A549 (cell line): Measurements from ENCODE around the gene CYLD. TPM values are rescaled to one million over a fixed set of nuclear protein-coding genes. Genes with fewer than 3 reads are reported as not detected.
A peak's percentile ranks its signal among the peaks of the same experiment; 100 is the strongest.

Experiments
- ATAC-seq, 2 experiments: fragments of 200-7000 bp in 1 of 2; fragments of >200 bp in 1 of 2; cut with Nextera tagmentation in 1 of 2; cut with Tn5 transposase in 1 of 2; 3 replicates each; pipeline versions ENCODE4 v1.8.0 to v1.9.1; 2018 to 2020; ENCODE audit warnings: mild to moderate bottlenecking in 1 of 2, moderate library complexity in 1 of 2
- CTCF ChIA-PET: fragments of 300-600 bp; sonication (Branson Sonifier 250); formaldehyde crosslinking; extraction: SDS; loops from one replicate; lab custom pipeline; 2021; ENCODE audit warnings: antibody characterized with exemption, inconsistent platforms; lab: Yijun Ruan, JAX
- POLR2A ChIA-PET: fragments of 350-600 bp; formaldehyde crosslinking; extraction: SDS; loops from one replicate; lab custom pipeline; 2021; ENCODE audit warnings: antibody characterized with exemption, inconsistent platforms; lab: Yijun Ruan, JAX
- DNase-seq, 2 experiments: peaks; one replicate each; pipeline versions ENCODE4 v3.0.0 to v3.0.0-alpha.2; 2011 to 2016; ENCODE audit warnings: low read depth in 1 of 2, low spot score in 1 of 2
- FAIRE-seq: peaks from 2 replicates; lab custom pipeline; 2011; peaks lifted over from hg19 to GRCh38; lab: Jason Lieb, UNC
- H3K27ac ChIP-seq, 2 experiments: fragments of >200 bp; sonication (Bioruptor Twin); formaldehyde crosslinking; 3 replicates each; pipeline ENCODE4 v1.5.1; 2016 to 2017
- H3K4me1 ChIP-seq: fragments of >200 bp; sonication (Bioruptor Twin); formaldehyde crosslinking; 3 replicates; pipeline ENCODE4 v1.6.1; 2016
- H3K4me2 ChIP-seq: fragments of >200 bp; sonication (Bioruptor Twin); formaldehyde crosslinking; 3 replicates; pipeline ENCODE4 v1.6.1; 2016
- H3K4me3 ChIP-seq: fragments of >200 bp; sonication (Bioruptor Twin); formaldehyde crosslinking; 3 replicates; pipeline ENCODE4 v1.5.1; 2016
- H3K9me3 ChIP-seq: fragments of >200 bp; sonication (Bioruptor Twin); formaldehyde crosslinking; 3 replicates; pipeline ENCODE4 v1.6.1; 2016
- CBX2 ChIP-seq: fragments of 200-600 bp; sonication (generic); IDR thresholded peaks from 2 replicates; pipeline ENCODE4 v1.6.1; 2016; ENCODE audit warnings: low read depth, mild to moderate bottlenecking, borderline replicate concordance
- CEBPB ChIP-seq, 2 experiments: fragments of >200 bp in 1 of 2; sonication (Bioruptor Twin) in 1 of 2; formaldehyde crosslinking in 1 of 2; IDR thresholded peaks; 2 replicates each; pipeline ENCODE4 v1.6.1; 2012 to 2016
- CHD2 ChIP-seq: fragments of 150-350 bp; IDR thresholded peaks from 2 replicates; pipeline ENCODE4 v1.6.1; 2014; ENCODE audit warnings: low read length; ENCODE audit not compliant: partially characterized antibody
- HDAC2 ChIP-seq: fragments of 200-600 bp; sonication (generic); IDR thresholded peaks from 2 replicates; pipeline ENCODE4 v1.6.1; 2016
- JUNB ChIP-seq: fragments of >200 bp; sonication (Bioruptor Twin); formaldehyde crosslinking; IDR thresholded peaks from 2 replicates; pipeline ENCODE4 v1.6.1; 2016
- MAFK ChIP-seq: fragments of 450-650 bp; IDR thresholded peaks from 2 replicates; pipeline ENCODE4 v1.6.1; 2014; ENCODE audit not compliant: partially characterized antibody
- MAZ ChIP-seq: fragments of 150-350 bp; IDR thresholded peaks from 2 replicates; pipeline ENCODE4 v1.6.1; 2014; ENCODE audit warnings: antibody characterized with exemption, low read depth, low read length, borderline replicate concordance
- POLR2AphosphoS2 ChIP-seq: conservative IDR thresholded peaks from 2 replicates; pipeline ENCODE4 v1.6.1; 2012; ENCODE audit warnings: low read length, improper control_type of control experiment, inconsistent platforms
- RAD21 ChIP-seq, 2 experiments: fragments of >200 bp in 1 of 2; sonication (Bioruptor Twin) in 1 of 2; formaldehyde crosslinking in 1 of 2; IDR thresholded peaks in 1 of 2; conservative IDR thresholded peaks in 1 of 2; 2 replicates in 1 of 2; 3 replicates in 1 of 2; pipeline ENCODE4 v1.6.1; 2012 to 2018; ENCODE audit warnings: inconsistent platforms in 1 of 2
- RCOR1 ChIP-seq: fragments of 150-350 bp; IDR thresholded peaks from 2 replicates; pipeline ENCODE4 v1.6.1; 2014; ENCODE audit warnings: antibody characterized with exemption, low read length, low read depth
- TFCP2L1 ChIP-seq: fragments of 250-450 bp; sonication (Bioruptor Pico); IDR thresholded peaks from 2 replicates; pipeline ENCODE4 v1.5.0; 2021; ENCODE audit warnings: mild to moderate bottlenecking
- ZSCAN20 ChIP-seq: fragments of 250-450 bp; sonication (Bioruptor Pico); IDR thresholded peaks from 2 replicates; pipeline ENCODE4 v1.8.0; 2022; ENCODE audit warnings: mild to moderate bottlenecking, moderate library complexity
- WGBS: methylation state at CpG from one replicate; pipeline ENCODE4 v1.1.6; 2017; ENCODE audit errors: missing lambda C conversion rate; 5-methylcytosine and 5-hydroxymethylcytosine counted together
- polyA plus RNA-seq, 4 experiments: library from polyadenylated mRNA; depleted of rRNA in 3 of 4; stranded (reverse); fragments of >200 nt; fragmentation: RNase III in 1 of 4; extraction: RNeasy Plus Mini Kit Qiagen cat#74134 plus additional on column Dnase treatment in 1 of 4; gene quantifications; 2 replicates in 3 of 4; 3 replicates in 1 of 4; pipeline ENCODE4 v1.2.3, GENCODE V29; 2011 to 2017
- TF ChIP-seq, protein P1 (sequence below): IDR thresholded peaks from 2 replicates; pipeline ENCODE4 v1.6.1; 2012
- TF ChIP-seq, protein P2 (sequence below): fragments of 200-600 bp; sonication (generic); IDR thresholded peaks from 2 replicates; pipeline ENCODE4 v1.6.1; 2016; ENCODE audit warnings: antibody characterized with exemption, mild to moderate bottlenecking, moderate library complexity
- TF ChIP-seq, protein P3 (sequence below): fragments of 450-650 bp; IDR thresholded peaks from 2 replicates; pipeline ENCODE4 v1.6.1; 2014; ENCODE audit warnings: antibody characterized with exemption

The CYLD gene
- polyA plus RNA-seq, 2 of the 4 experiments (the other 2 are of a cell fraction) = 6.5 to 12.7 TPM

GRCh38 chr16:50744881-50745280, 3.0 kb downstream of the CYLD start:
- Histone ChIP-seq H3K27ac (no peak overlapping the region), H3K9me3 (no peaks in the 10 kb centered on the region), H3K4me1 (peaks cover 3% of the 10 kb centered on the region; the same call in 1 of the 3 replicates), H3K4me3 (no peak overlapping the region), H3K4me2 (no peak overlapping the region)
- 64% methylated on average over 3 of the region's 3 CpGs for WGBS
- ATAC-seq = no peak
- no peak for TF ChIP-seq MAZ
- no peak for TF ChIP-seq RCOR1
- TF ChIP-seq CEBPB (IDR thresholded peaks at IDR 0.05) = no peak
- no peak for TF ChIP-seq CBX2
- no peak for TF ChIP-seq POLR2AphosphoS2
- TF ChIP-seq HDAC2 = no peak
- TF ChIP-seq, protein P1, sequence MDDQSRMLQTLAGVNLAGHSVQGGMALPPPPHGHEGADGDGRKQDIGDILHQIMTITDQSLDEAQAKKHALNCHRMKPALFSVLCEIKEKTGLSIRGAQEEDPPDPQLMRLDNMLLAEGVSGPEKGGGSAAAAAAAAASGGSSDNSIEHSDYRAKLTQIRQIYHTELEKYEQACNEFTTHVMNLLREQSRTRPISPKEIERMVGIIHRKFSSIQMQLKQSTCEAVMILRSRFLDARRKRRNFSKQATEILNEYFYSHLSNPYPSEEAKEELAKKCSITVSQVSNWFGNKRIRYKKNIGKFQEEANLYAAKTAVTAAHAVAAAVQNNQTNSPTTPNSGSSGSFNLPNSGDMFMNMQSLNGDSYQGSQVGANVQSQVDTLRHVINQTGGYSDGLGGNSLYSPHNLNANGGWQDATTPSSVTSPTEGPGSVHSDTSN = no peak
- TF ChIP-seq JUNB = no peak
- TF ChIP-seq MAFK = no peak
- TF ChIP-seq CHD2 = no peak
- TF ChIP-seq, protein P2, sequence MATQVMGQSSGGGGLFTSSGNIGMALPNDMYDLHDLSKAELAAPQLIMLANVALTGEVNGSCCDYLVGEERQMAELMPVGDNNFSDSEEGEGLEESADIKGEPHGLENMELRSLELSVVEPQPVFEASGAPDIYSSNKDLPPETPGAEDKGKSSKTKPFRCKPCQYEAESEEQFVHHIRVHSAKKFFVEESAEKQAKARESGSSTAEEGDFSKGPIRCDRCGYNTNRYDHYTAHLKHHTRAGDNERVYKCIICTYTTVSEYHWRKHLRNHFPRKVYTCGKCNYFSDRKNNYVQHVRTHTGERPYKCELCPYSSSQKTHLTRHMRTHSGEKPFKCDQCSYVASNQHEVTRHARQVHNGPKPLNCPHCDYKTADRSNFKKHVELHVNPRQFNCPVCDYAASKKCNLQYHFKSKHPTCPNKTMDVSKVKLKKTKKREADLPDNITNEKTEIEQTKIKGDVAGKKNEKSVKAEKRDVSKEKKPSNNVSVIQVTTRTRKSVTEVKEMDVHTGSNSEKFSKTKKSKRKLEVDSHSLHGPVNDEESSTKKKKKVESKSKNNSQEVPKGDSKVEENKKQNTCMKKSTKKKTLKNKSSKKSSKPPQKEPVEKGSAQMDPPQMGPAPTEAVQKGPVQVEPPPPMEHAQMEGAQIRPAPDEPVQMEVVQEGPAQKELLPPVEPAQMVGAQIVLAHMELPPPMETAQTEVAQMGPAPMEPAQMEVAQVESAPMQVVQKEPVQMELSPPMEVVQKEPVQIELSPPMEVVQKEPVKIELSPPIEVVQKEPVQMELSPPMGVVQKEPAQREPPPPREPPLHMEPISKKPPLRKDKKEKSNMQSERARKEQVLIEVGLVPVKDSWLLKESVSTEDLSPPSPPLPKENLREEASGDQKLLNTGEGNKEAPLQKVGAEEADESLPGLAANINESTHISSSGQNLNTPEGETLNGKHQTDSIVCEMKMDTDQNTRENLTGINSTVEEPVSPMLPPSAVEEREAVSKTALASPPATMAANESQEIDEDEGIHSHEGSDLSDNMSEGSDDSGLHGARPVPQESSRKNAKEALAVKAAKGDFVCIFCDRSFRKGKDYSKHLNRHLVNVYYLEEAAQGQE = no peak
- DNase-seq = no peak
- FAIRE-seq = no peak
- ChIA-PET POLR2A (interaction anchor here (0.7 kb wide), 1 partner anchor 29 kb away, joined by 5 read pairs; no protein-coding TSS in a partner anchor), CTCF (interaction anchor here (1.5 to 2.5 kb wide), 2 partner anchors 61 to 79 kb away, joined by 5 to 8 read pairs; no protein-coding TSS in a partner anchor)

- Histone ChIP-seq H3K4me1 (peaks cover 3% of the 10 kb centered on the region; the same call in 1 of the 3 replicates), H3K9me3 (no peaks in the 10 kb centered on the region), H3K4me2 (no peak overlapping the region), H3K27ac (no peak overlapping the region), H3K4me3 (no peak overlapping the region)
- POLR2A ChIA-PET = no interaction called here
- no peak for TF ChIP-seq ZSCAN20 (CRISPR knock-in tag)
- no peak for TF ChIP-seq JUNB
- no peak for TF ChIP-seq TFCP2L1 (CRISPR knock-in tag)
- FAIRE-seq (no peak), DNase-seq (no peak), ATAC-seq (no peak)
- CTCF ChIA-PET = interaction anchor here (0.6 to 2.5 kb wide), 4 partner anchors 36 to 499 kb away, joined by 3 to 11 read pairs (median 6); no protein-coding TSS in a partner anchor
- 94% methylated on average over 4 of the region's 4 CpGs for WGBS
Measured at GRCh38 chr16:50745940-50746339, 4.1 kb downstream of the CYLD start.

GRCh38 chr16:50747207-50747956, 5.5 kb downstream of the CYLD start:
- Histone ChIP-seq H3K4me2 (no peak overlapping the region), H3K27ac (no peak overlapping the region), H3K4me3 (no peak overlapping the region), H3K9me3 (no peaks in the 10 kb centered on the region), H3K4me1 (peaks cover 3% of the 10 kb centered on the region; the same call in 1 of the 3 replicates)
- DNase-seq (peak in 1 of 2 experiments; percentile 22), ATAC-seq (peak; percentile 43 to 46; a peak in 4 of 6 replicates), FAIRE-seq (no peak)
- 82% methylated on average over 7 of the region's 7 CpGs for WGBS
- CTCF ChIA-PET = interaction anchor here (1.3 to 1.5 kb wide), 2 partner anchors 14 to 82 kb away, joined by 3 to 11 read pairs; no protein-coding TSS in a partner anchor
- peak; percentile 39 to 47; a peak in 4 of 5 replicates for TF ChIP-seq RAD21 (conservative IDR thresholded peaks at IDR 0.05 in 1 of 2, IDR thresholded peaks at IDR 0.05 in 1 of 2)
- TF ChIP-seq, protein P3, sequence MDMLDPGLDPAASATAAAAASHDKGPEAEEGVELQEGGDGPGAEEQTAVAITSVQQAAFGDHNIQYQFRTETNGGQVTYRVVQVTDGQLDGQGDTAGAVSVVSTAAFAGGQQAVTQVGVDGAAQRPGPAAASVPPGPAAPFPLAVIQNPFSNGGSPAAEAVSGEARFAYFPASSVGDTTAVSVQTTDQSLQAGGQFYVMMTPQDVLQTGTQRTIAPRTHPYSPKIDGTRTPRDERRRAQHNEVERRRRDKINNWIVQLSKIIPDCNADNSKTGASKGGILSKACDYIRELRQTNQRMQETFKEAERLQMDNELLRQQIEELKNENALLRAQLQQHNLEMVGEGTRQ = no peak
- POLR2A ChIA-PET = no interaction called here
